Stimulated activated naive CD8-positive, alpha-beta T cell treated with anti-CD3 and anti-CD28 coated beads, Interleukin-15, Interleukin-2, amounts not matched to agents 100 ng/mL and 50 ng/mL, for 24 hours (primary cell): Measurements from ENCODE around the gene HAP1.

Experiments
- H3K27ac Mint-ChIP-seq: one replicate; pipeline ENCODE4 v1.8.0; 2021; ENCODE audit warnings: mild to moderate bottlenecking, mixed read lengths
- H3K27me3 Mint-ChIP-seq: one replicate; pipeline ENCODE4 v1.8.0; 2021; ENCODE audit warnings: mixed read lengths
- H3K36me3 Mint-ChIP-seq: one replicate; pipeline ENCODE4 v1.8.0; 2021; ENCODE audit warnings: low read depth, mixed read lengths
- H3K4me1 Mint-ChIP-seq: one replicate; pipeline ENCODE4 v1.8.0; 2021; ENCODE audit warnings: low read depth, mixed read lengths
- H3K4me3 Mint-ChIP-seq: one replicate; pipeline ENCODE4 v1.8.0; 2021; ENCODE audit warnings: mild to moderate bottlenecking, mixed read lengths
- H3K9me3 Mint-ChIP-seq: one replicate; pipeline ENCODE4 v1.8.0; 2021; ENCODE audit warnings: mixed read lengths

Gene HAP1

GRCh38 chr17:41771389-41772206 lies 37.2 kb upstream of the HAP1 start:
- H3K4me1 Mint-ChIP-seq: no peaks in the 10 kb centered on the region
- no peaks in the 10 kb centered on the region for H3K9me3 Mint-ChIP-seq
- H3K27ac Mint-ChIP-seq: peak overlapping the region; percentile 16
- H3K36me3 Mint-ChIP-seq: no peaks in the 10 kb centered on the region
- H3K27me3 Mint-ChIP-seq: no peaks in the 10 kb centered on the region
- H3K4me3 Mint-ChIP-seq: no peak overlapping the region

- H3K9me3 Mint-ChIP-seq: no peaks in the 10 kb centered on the region
- no peaks in the 10 kb centered on the region for H3K4me1 Mint-ChIP-seq
- no peaks in the 10 kb centered on the region for H3K27me3 Mint-ChIP-seq
- no peak overlapping the region for H3K4me3 Mint-ChIP-seq
- H3K36me3 Mint-ChIP-seq: no peaks in the 10 kb centered on the region
- no peak overlapping the region for H3K27ac Mint-ChIP-seq
Observed at GRCh38 chr17:41769985-41770384, 35.5 kb upstream of the HAP1 start.

DNA sequence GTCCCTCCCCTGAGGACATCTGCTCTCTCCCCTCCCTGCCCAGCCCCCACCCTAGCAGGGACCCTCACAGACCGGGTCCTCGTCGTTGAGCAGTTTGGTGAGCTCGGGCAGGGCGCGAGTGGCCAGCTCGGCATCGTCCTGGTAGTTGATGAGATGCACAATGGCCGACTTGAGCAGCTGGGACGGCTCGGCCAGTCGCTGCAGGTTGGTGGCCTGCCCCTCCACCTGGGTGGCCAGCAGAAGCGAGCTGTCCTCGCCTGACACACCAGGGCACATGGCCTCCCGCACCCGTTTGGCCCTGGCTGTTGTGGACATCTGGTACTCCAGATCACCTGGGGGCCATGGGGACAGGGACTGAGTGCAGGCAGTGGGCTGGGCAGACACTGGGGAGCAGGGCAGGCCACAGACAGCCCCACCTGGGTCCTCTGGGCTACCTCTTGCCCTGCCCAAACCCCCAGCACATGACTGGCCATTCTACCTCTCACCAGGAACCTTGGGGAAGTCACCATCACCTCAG lies 35.0 kb upstream of the HAP1 start:
- no peak overlapping the region for H3K4me3 Mint-ChIP-seq
- H3K9me3 Mint-ChIP-seq: no peaks in the 10 kb centered on the region
- no peaks in the 10 kb centered on the region for H3K4me1 Mint-ChIP-seq
- H3K36me3 Mint-ChIP-seq: no peaks in the 10 kb centered on the region
- H3K27ac Mint-ChIP-seq: no peak overlapping the region
- no peaks in the 10 kb centered on the region for H3K27me3 Mint-ChIP-seq

GRCh38 chr17:41768682-41769288 lies 34.3 kb upstream of the HAP1 start:
- no peaks in the 10 kb centered on the region for H3K4me1 Mint-ChIP-seq
- H3K9me3 Mint-ChIP-seq: no peaks in the 10 kb centered on the region
- no peak overlapping the region for H3K4me3 Mint-ChIP-seq
- H3K36me3 Mint-ChIP-seq: no peaks in the 10 kb centered on the region
- H3K27me3 Mint-ChIP-seq: no peaks in the 10 kb centered on the region
- H3K27ac Mint-ChIP-seq: no peak overlapping the region

DNA sequence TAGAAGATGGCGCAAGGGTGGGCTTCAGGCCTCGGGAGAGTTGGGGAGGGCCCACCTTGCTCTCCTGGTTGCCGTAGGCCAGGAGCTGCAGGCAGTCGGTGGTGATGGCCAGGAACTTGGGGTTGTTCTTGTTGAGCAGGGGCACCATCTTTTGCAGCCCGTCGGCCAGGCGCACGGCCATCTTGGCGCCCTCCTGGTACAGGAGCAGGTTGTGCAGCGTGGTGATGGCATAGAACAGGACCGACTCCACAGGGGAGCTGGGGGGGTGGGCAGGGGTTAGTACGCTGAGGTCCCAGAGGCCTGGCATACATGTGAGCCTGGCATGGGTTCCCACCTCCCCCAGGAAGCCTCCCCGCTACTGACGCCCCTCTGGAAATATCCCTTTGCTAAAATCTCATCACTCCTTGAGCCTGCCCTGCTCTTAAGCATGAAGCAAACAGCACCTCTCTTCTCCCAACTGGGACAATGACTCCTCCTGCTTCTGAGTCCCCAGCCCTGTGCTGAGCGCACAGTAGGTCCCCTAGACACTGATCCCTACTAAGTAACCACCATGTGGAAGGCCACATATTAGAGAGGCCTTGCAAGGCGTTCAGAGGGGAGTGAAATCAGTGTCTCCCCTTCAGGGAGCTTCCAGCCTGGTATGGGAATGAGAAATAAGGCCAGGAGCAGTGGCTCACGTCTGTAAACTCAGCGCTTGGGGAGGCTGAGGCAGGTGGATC lies 33.0 kb upstream of the HAP1 start:
- Mint-ChIP-seq H3K4me1 (no peaks in the 10 kb centered on the region), H3K36me3 (no peaks in the 10 kb centered on the region), H3K27ac (peak overlapping the region; percentile 65), H3K9me3 (no peaks in the 10 kb centered on the region), H3K4me3 (no peak overlapping the region), H3K27me3 (no peaks in the 10 kb centered on the region)

DNA sequence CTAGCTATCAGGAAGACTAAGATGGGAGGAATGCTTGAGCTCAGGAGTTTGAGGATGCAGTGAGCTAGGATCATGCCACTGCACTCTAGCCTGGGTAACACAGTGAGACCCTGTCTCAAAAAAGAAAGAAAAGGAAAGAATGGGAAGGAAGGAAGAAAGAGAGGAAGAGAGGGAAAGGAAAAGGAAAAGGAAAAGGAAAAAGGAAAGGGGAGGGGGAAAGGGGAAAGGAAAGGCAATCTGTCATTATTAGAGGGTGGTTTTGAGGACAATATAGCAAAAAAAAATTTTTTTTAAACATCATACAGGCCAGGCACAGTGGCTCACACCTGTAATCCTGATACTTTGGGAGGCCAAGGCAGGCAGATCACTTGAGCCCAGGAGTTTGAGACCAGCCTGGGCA lies 31.7 kb upstream of the HAP1 start:
- Mint-ChIP-seq H3K27ac (no peak overlapping the region), H3K9me3 (no peaks in the 10 kb centered on the region), H3K36me3 (no peaks in the 10 kb centered on the region), H3K27me3 (no peaks in the 10 kb centered on the region), H3K4me3 (no peak overlapping the region), H3K4me1 (no peaks in the 10 kb centered on the region)

GRCh38 chr17:41763327-41763726 lies 28.9 kb upstream of the HAP1 start:
- Mint-ChIP-seq H3K27ac (no peak overlapping the region), H3K27me3 (no peaks in the 10 kb centered on the region), H3K4me1 (no peaks in the 10 kb centered on the region), H3K9me3 (no peaks in the 10 kb centered on the region), H3K4me3 (no peak overlapping the region), H3K36me3 (no peaks in the 10 kb centered on the region)

- Mint-ChIP-seq H3K27me3 (no peaks in the 10 kb centered on the region), H3K4me3 (no peak overlapping the region), H3K9me3 (no peaks in the 10 kb centered on the region), H3K4me1 (no peaks in the 10 kb centered on the region), H3K36me3 (no peaks in the 10 kb centered on the region), H3K27ac (no peak overlapping the region)
Observed at GRCh38 chr17:41762841-41763240, 28.4 kb upstream of the HAP1 start.

- no peaks in the 10 kb centered on the region for H3K4me1 Mint-ChIP-seq
- H3K4me3 Mint-ChIP-seq: no peak overlapping the region
- H3K36me3 Mint-ChIP-seq: no peaks in the 10 kb centered on the region
- no peaks in the 10 kb centered on the region for H3K9me3 Mint-ChIP-seq
- H3K27ac Mint-ChIP-seq: no peak overlapping the region
- no peaks in the 10 kb centered on the region for H3K27me3 Mint-ChIP-seq
Observed at GRCh38 chr17:41762391-41762790, 27.9 kb upstream of the HAP1 start.

DNA sequence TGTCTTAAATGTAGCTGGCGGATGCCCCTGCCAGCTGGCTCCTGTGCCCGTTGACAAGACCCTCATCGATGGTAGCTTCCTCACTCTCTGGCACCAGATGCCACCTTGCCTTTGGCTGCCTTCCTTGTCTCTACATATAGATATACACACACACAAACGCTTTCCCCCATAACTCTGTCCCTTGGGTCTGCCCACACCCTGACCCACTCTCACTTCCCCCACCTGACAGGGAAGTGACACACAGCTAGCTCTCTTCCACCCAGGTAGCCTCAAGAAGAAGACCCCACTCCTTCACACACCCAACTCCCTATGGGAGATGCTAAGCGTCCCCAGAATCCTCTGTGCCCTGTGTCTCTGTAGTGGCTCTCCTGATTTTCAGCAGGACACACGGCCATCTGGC lies 26.4 kb upstream of the HAP1 start:
- no peaks in the 10 kb centered on the region for H3K36me3 Mint-ChIP-seq
- H3K4me3 Mint-ChIP-seq: no peak overlapping the region
- no peaks in the 10 kb centered on the region for H3K27me3 Mint-ChIP-seq
- H3K27ac Mint-ChIP-seq: no peak overlapping the region
- H3K4me1 Mint-ChIP-seq: no peaks in the 10 kb centered on the region
- no peaks in the 10 kb centered on the region for H3K9me3 Mint-ChIP-seq

DNA sequence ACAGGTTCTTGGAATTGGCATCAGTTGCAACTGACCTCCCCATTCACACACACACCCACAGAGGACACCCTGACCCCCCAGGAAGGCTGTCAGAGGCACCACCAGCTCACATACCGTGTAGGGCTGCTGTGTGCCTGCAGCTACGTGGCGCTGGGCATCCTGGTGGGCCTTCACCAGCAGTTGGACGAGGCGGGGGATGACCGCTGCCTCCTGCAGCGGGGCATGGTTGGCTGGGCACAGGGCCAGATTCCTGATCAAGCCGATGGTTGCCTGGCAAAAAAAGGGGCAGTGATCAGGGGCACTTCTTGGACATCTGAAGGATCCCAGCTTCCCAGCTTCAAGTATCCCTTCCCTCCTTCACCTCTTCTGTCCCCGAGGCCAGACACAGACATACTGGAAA lies 24.2 kb upstream of the HAP1 start:
- Mint-ChIP-seq H3K27me3 (no peaks in the 10 kb centered on the region), H3K4me3 (no peak overlapping the region), H3K27ac (no peak overlapping the region), H3K9me3 (no peaks in the 10 kb centered on the region), H3K4me1 (no peaks in the 10 kb centered on the region), H3K36me3 (no peaks in the 10 kb centered on the region)

GRCh38 chr17:41754066-41754465 lies 19.6 kb upstream of the HAP1 start:
- Mint-ChIP-seq H3K4me3 (no peak overlapping the region), H3K36me3 (no peaks in the 10 kb centered on the region), H3K27me3 (no peaks in the 10 kb centered on the region)

DNA sequence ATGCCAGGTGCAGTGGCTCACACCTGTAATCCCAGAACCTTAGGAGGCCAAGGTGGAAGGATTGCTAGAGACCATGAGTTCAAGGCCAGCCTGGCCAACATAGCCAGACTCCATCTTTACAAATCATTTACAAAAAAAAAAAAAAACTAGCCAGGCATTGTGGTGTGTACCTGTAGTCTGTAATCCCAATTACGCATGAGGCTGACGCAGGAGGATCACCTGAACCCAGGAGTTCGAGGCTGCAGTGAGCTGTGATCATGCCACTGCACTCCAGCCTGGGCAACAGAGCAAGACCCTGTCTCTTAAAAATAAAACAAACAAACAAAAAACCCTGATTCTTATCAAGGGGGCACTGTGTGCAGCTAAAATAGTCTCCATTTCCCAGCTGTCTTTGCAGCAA lies 16.8 kb upstream of the HAP1 start:
- Mint-ChIP-seq H3K36me3 (no peaks in the 10 kb centered on the region), H3K9me3 (no peaks in the 10 kb centered on the region), H3K27ac (no peak overlapping the region), H3K27me3 (no peaks in the 10 kb centered on the region), H3K4me3 (no peak overlapping the region), H3K4me1 (no peaks in the 10 kb centered on the region)

More at GRCh38 chr17:41754066-41754465, 19.6 kb upstream of the HAP1 start:
- Mint-ChIP-seq H3K4me1 (no peaks in the 10 kb centered on the region), H3K9me3 (no peaks in the 10 kb centered on the region), H3K27ac (no peak overlapping the region)

DNA sequence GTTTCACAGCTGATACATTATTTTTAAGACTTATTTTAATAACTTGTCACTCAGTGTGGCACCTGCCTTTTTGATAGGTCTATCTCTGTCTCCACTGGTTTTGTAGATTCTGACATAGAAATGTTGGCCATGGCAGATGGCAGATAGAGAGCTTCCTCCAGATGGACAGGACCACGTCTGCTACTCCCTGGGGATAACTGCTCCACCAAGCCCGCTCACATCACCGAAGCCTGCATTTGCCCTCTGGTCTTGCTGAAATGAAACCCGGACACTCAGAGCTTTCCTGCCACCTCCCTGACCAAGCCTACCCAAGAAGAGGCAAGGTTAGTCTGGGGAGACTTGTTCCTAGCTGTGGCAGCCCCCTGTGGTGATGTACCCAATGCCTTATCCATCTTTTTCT lies 16.4 kb upstream of the HAP1 start:
- no peak overlapping the region for H3K27ac Mint-ChIP-seq
- H3K4me1 Mint-ChIP-seq: no peaks in the 10 kb centered on the region
- H3K27me3 Mint-ChIP-seq: no peaks in the 10 kb centered on the region
- no peaks in the 10 kb centered on the region for H3K9me3 Mint-ChIP-seq
- H3K36me3 Mint-ChIP-seq: no peaks in the 10 kb centered on the region
- H3K4me3 Mint-ChIP-seq: no peak overlapping the region

- no peaks in the 10 kb centered on the region for H3K27me3 Mint-ChIP-seq
- H3K9me3 Mint-ChIP-seq: no peaks in the 10 kb centered on the region
- H3K36me3 Mint-ChIP-seq: no peaks in the 10 kb centered on the region
- no peak overlapping the region for H3K4me3 Mint-ChIP-seq
- no peaks in the 10 kb centered on the region for H3K4me1 Mint-ChIP-seq
- no peak overlapping the region for H3K27ac Mint-ChIP-seq
Observed at GRCh38 chr17:41748275-41748674, 13.8 kb upstream of the HAP1 start.
